Activated B cell treated with CpG ODN at 0.5 μM for 24 hours (primary cell): Measurements from ENCODE around the gene YPEL1. TPM values are rescaled to one million over a fixed set of nuclear protein-coding genes. Genes with fewer than 3 reads are reported as not detected.

ENCODE experiments used
- ATAC-seq: fragments of 200-7000 bp; cut with Tn5 transposase; one replicate; pipeline ENCODE4 v1.10.0; 2021; ENCODE audit warnings: low read depth, mild to moderate bottlenecking, moderate library complexity
- CTCF ChIA-PET: fragments of 350-600 bp; sonication (Branson Sonifier 250); formaldehyde crosslinking; loops from one replicate; lab custom pipeline; 2021; ENCODE audit warnings: antibody characterized with exemption; lab: Charles Lee
- POLR2A ChIA-PET: fragments of 350-600 bp; sonication (Branson Sonifier 250); formaldehyde crosslinking; loops from one replicate; lab custom pipeline; 2021; ENCODE audit warnings: antibody characterized with exemption; lab: Charles Lee
- DNase-seq: peaks from one replicate; pipeline ENCODE4 v3.0.0; 2022
- H3K27ac Mint-ChIP-seq: one replicate; pipeline ENCODE4 v1.8.0; 2020; ENCODE audit warnings: mixed read lengths
- H3K27me3 Mint-ChIP-seq: one replicate; pipeline ENCODE4 v1.8.0; 2021; ENCODE audit warnings: mixed read lengths
- H3K36me3 Mint-ChIP-seq: one replicate; pipeline ENCODE4 v1.8.0; 2021; ENCODE audit warnings: low read depth, mixed read lengths
- H3K4me1 Mint-ChIP-seq: one replicate; pipeline ENCODE4 v1.8.0; 2021; ENCODE audit warnings: mixed read lengths
- H3K4me3 Mint-ChIP-seq: one replicate; pipeline ENCODE4 v1.8.0; 2020; ENCODE audit warnings: mild to moderate bottlenecking, mixed read lengths
- H3K9me3 Mint-ChIP-seq: one replicate; pipeline ENCODE4 v1.8.0; 2020; ENCODE audit warnings: mixed read lengths
- CTCF ChIP-seq: fragments of 200-600 bp; IDR thresholded peaks from one replicate; pipeline ENCODE4 v1.8.0; 2022; ENCODE audit warnings: antibody characterized with exemption, mild to moderate bottlenecking
- intact Hi-C: fragments of 100-400 bp; cut with micrococcal nuclease; formaldehyde crosslinking; loops from one replicate; pipeline ENCODE4 v1.15.1; 2024
- total RNA-seq: library from RNA; stranded (reverse); gene quantifications from 2 replicates; pipeline ENCODE4 v1.2.3, GENCODE V29; 2022

YPEL1 gene
- total RNA-seq, 1 donor from 2014 or later: 4.1 TPM

GRCh38 chr22:21696115-21696514, 39.5 kb downstream of the YPEL1 start:
- CTCF ChIA-PET: no interaction called here
- TF ChIP-seq CTCF: no peak
- DNase-seq (no peak), ATAC-seq (no peak)
- Mint-ChIP-seq H3K36me3 (peaks cover 84% of the 10 kb centered on the region), H3K9me3 (no peaks in the 10 kb centered on the region), H3K4me1 (no peaks in the 10 kb centered on the region), H3K27ac (no peak overlapping the region), H3K4me3 (no peak overlapping the region), H3K27me3 (no peaks in the 10 kb centered on the region)
- intact Hi-C loops: no loop called here
- POLR2A ChIA-PET: no interaction called here

GRCh38 chr22:21695430-21696085, 40.0 kb downstream of the YPEL1 start:
- ChIA-PET CTCF (no interaction called here), POLR2A (no interaction called here)
- DNase-seq (no peak), ATAC-seq (no peak)
- Mint-ChIP-seq H3K27me3 (no peaks in the 10 kb centered on the region), H3K4me1 (peaks cover 1% of the 10 kb centered on the region), H3K4me3 (no peak overlapping the region), H3K27ac (no peak overlapping the region), H3K9me3 (no peaks in the 10 kb centered on the region), H3K36me3 (peaks cover 83% of the 10 kb centered on the region)
- intact Hi-C loops: no loop called here
- no peak for TF ChIP-seq CTCF

GRCh38 chr22:21694795-21695429, 40.7 kb downstream of the YPEL1 start:
- Mint-ChIP-seq H3K9me3 (no peaks in the 10 kb centered on the region), H3K36me3 (peaks cover 84% of the 10 kb centered on the region), H3K27ac (no peak overlapping the region), H3K27me3 (no peaks in the 10 kb centered on the region), H3K4me1 (peaks cover 6% of the 10 kb centered on the region), H3K4me3 (no peak overlapping the region)
- ATAC-seq: no peak
- intact Hi-C loops: no loop called here
- DNase-seq: no peak
- TF ChIP-seq CTCF: no peak
- ChIA-PET CTCF (no interaction called here), POLR2A (no interaction called here)

GRCh38 chr22:21694394-21694793, 41.2 kb downstream of the YPEL1 start:
- CTCF ChIA-PET: no interaction called here
- POLR2A ChIA-PET: no interaction called here
- Mint-ChIP-seq H3K36me3 (peaks cover 84% of the 10 kb centered on the region), H3K27ac (no peak overlapping the region), H3K27me3 (no peaks in the 10 kb centered on the region), H3K4me3 (no peak overlapping the region), H3K9me3 (no peaks in the 10 kb centered on the region), H3K4me1 (peaks cover 6% of the 10 kb centered on the region)
- intact Hi-C loops: no loop called here
- DNase-seq (no peak), ATAC-seq (no peak)
- no peak for TF ChIP-seq CTCF

GRCh38 chr22:21693999-21694341, 41.6 kb downstream of the YPEL1 start:
- TF ChIP-seq CTCF: no peak
- POLR2A ChIA-PET: no interaction called here
- Mint-ChIP-seq H3K4me1 (peaks cover 6% of the 10 kb centered on the region), H3K9me3 (no peaks in the 10 kb centered on the region), H3K36me3 (peaks cover 84% of the 10 kb centered on the region), H3K27ac (no peak overlapping the region), H3K27me3 (no peaks in the 10 kb centered on the region), H3K4me3 (no peak overlapping the region)
- intact Hi-C loops: no loop called here
- CTCF ChIA-PET: no interaction called here
- DNase-seq: no peak
- no peak for ATAC-seq
